ENCODE measurements around the gene SLC35F1. TPM values are rescaled to one million over a fixed set of nuclear protein-coding genes. Genes with fewer than 3 reads are reported as not detected.

SLC35F1 gene
- total and polyA plus RNA-seq, 8 donors: 0.18 to 4.0 (median 3.4) TPM

GRCh38 chr6:117880824-117881223, 26.2 kb upstream of the SLC35F1 start:
- no peak overlapping the region for H3K4me3 ChIP-seq
- intact Hi-C loops (cut with DNase I): no loop called here
- DNase-seq: no peak
- no peak overlapping the region for H3K27ac ChIP-seq
- H3K4me1 ChIP-seq: no peaks in the 10 kb centered on the region
- TF ChIP-seq, protein P1, sequence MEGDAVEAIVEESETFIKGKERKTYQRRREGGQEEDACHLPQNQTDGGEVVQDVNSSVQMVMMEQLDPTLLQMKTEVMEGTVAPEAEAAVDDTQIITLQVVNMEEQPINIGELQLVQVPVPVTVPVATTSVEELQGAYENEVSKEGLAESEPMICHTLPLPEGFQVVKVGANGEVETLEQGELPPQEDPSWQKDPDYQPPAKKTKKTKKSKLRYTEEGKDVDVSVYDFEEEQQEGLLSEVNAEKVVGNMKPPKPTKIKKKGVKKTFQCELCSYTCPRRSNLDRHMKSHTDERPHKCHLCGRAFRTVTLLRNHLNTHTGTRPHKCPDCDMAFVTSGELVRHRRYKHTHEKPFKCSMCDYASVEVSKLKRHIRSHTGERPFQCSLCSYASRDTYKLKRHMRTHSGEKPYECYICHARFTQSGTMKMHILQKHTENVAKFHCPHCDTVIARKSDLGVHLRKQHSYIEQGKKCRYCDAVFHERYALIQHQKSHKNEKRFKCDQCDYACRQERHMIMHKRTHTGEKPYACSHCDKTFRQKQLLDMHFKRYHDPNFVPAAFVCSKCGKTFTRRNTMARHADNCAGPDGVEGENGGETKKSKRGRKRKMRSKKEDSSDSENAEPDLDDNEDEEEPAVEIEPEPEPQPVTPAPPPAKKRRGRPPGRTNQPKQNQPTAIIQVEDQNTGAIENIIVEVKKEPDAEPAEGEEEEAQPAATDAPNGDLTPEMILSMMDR (IDR thresholded peaks at IDR 0.05): no peak
- no peak for ATAC-seq
- no peaks in the 10 kb centered on the region for H3K27me3 ChIP-seq
- no peaks in the 10 kb centered on the region for H3K36me3 ChIP-seq
- H3K9me3 ChIP-seq: no peaks in the 10 kb centered on the region

DNA sequence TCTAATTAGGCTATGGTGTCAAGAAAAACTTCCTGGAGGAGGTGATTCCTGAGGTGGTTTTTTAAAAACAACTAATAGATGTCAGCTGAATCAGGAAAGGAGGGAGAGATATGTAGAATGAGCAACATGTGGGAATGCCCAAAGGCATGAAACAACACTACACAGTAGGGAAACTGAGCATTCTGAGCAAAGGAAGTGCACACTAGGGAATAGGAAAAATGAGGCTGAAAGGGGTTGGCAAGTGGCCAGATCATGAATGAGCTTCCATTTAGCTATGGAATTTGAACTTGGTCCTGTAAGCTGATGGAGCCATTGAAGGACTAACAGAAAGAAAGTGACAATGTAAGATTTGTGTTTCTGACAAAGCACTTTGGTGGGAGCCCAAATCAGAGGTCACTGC, 16.9 kb upstream of the SLC35F1 start:
- Histone ChIP-seq H3K4me3 (no peak overlapping the region), H3K27ac (no peak overlapping the region), H3K9me3 (no peaks in the 10 kb centered on the region), H3K4me1 (no peaks in the 10 kb centered on the region), H3K36me3 (no peaks in the 10 kb centered on the region), H3K27me3 (no peaks in the 10 kb centered on the region)
- DNase-seq: no peak
- TF ChIP-seq, protein P1 (IDR thresholded peaks at IDR 0.05): no peak
- no peak for ATAC-seq
- intact Hi-C loops (cut with DNase I): no loop called here

DNA sequence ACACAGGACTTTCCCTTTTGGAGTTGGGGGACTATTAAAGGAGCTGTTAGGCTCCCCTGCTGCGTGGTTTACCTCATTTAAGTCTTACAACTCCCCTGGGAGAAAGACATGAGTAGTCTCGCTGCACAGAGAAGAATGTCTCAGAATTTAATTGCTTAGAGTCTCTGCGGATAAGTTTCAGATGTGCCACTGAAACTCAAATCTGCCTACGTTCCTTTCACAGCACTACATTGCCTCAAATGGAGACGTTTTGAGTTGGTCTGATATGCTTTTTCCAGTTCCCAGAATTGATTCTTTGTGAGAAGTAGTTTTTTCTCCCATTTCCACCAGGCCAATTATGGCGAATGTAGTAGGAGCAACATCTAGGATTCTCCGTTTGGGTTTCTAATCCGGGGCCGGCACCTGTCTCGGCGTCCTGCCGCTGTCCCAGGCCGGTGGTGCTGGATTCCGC, 532 bp upstream of the SLC35F1 start:
- Histone ChIP-seq H3K36me3 (no peaks in the 10 kb centered on the region), H3K27me3 (peaks cover 33 to 81% of the 10 kb centered on the region in 2 donors), H3K9me3 (no peaks in the 10 kb centered on the region), H3K4me3 (peak overlapping the region; percentile 45 to 49), H3K27ac (no peak overlapping the region), H3K4me1 (peaks cover 0 to 14% of the 10 kb centered on the region in 2 donors)
- DNase-seq (no peak), ATAC-seq (peak; percentile 63)
- TF ChIP-seq, protein P1 (IDR thresholded peaks at IDR 0.05): no peak
- intact Hi-C loops (cut with DNase I): no loop called here

DNA sequence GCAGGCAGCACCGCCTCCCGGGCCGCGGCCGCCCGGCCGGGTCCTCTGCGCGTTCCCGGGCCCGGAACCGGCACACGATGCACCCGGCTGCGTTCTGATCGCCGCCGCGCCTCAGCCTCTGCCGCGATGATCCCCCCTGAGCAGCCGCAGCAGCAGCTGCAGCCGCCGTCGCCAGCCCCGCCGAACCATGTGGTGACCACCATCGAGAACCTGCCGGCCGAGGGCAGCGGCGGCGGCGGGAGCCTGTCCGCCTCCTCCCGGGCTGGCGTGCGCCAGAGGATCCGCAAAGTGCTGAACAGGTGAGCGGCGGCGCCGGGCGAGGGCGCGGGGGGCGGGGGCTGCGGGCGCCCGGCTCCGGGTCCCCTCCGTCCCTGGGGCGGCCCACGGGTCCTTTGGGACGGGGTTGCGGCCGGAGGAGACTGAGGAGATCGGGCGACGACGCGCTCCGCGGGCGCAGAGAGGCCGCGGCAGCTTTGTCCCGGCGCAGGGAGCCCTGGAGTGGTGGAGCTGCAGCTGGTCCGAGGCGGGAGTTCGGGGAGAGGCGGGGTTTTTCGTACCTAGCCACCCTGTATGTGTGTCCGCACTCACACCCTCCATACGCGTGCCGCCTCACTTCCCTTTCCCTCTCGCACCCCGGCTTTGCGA, 659 bp downstream of the SLC35F1 start:
- intact Hi-C loops (cut with DNase I): no loop called here
- TF ChIP-seq, protein P1 (IDR thresholded peaks at IDR 0.05): no peak
- DNase-seq: peak in 3 of 4 donors; percentile 11 to 76 (median 13)
- ATAC-seq: peak; percentile 73
- no peaks in the 10 kb centered on the region for H3K9me3 ChIP-seq
- peaks cover 0 to 14% of the 10 kb centered on the region in 2 donors for H3K4me1 ChIP-seq
- H3K27me3 ChIP-seq: peaks cover 33 to 83% of the 10 kb centered on the region in 2 donors
- H3K27ac ChIP-seq: no peak overlapping the region
- H3K36me3 ChIP-seq: no peaks in the 10 kb centered on the region
- peak overlapping the region; percentile 45 to 49 for H3K4me3 ChIP-seq

DNA sequence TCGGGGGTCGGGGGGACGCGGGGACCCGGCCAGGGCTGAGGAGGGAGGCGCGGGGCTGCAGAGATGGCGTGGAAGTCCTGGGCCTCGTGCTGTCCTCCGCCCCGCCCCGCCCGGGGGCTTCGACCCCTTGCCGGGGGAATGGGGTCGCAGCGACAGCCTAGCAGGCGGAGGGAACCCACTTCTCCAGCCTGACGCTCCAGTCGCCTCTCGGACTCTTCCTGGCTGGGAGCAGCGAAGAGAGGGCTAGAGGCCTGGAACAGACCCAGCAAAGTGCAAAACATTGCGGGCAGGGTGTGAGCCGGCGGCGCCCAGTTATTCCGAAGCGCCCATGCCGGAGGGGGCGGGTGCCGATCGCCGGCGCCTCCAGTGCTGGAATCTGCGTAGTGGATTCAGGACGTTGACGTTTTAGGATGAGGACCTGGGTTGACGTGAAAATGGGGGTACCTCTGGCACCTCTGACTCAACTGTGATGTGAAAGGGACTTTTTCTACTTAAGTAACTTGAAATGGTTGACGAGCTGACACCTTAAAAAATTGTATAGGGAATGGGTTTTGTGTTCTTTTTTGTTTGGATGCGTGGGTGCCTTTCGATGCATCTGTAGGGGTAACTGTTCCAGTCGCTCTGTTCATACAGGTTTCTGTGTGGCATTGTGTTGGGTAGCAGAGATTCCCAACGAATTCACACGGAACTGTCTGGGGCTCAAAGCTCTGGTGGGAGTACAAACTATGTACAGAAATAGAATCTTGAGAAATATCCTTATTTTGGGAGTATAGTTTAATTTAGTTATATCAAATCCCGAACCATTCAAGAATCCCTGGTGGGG, 1.4 kb downstream of the SLC35F1 start:
- Histone ChIP-seq H3K4me1 (peaks cover 0 to 14% of the 10 kb centered on the region in 2 donors), H3K36me3 (no peaks in the 10 kb centered on the region), H3K9me3 (no peaks in the 10 kb centered on the region), H3K27me3 (peaks cover 33 to 79% of the 10 kb centered on the region in 2 donors), H3K4me3 (peak overlapping the region; percentile 45 to 49), H3K27ac (no peak overlapping the region)
- ATAC-seq (peak; percentile 60), DNase-seq (peak in 3 of 4 donors; percentile 11 to 73 (median 33))
- TF ChIP-seq, protein P1 (IDR thresholded peaks at IDR 0.05): no peak
- intact Hi-C loops (cut with DNase I): no loop called here
